SK-N-SH treated with all-trans-retinoic acid at 6 μM for 48 hours (cell line): ENCODE results near the gene THADA.

Source experiments
- ATAC-seq: fragments of 200-7000 bp; cut with Tn5 transposase; 3 replicates; pipeline ENCODE4 v1.9.1; 2020; ENCODE audit warnings: mild to moderate bottlenecking, moderate library complexity
- ARNTL ChIP-seq: fragments of 450-650 bp; formaldehyde crosslinking; IDR thresholded peaks from 2 replicates; pipeline ENCODE4 v1.5.0; 2020; ENCODE audit warnings: low read depth, mild to moderate bottlenecking, moderate library complexity, borderline replicate concordance
- BACH2 ChIP-seq: fragments of 250-450 bp; sonication (Bioruptor Pico); IDR thresholded peaks from 2 replicates; pipeline ENCODE4 v1.9.0; 2021; ENCODE audit warnings: mild to moderate bottlenecking, borderline replicate concordance
- CREB5 ChIP-seq: fragments of 250-450 bp; sonication (Bioruptor Pico); IDR thresholded peaks from 2 replicates; pipeline ENCODE4 v1.5.1; 2020; ENCODE audit warnings: low read depth, mild to moderate bottlenecking, moderate library complexity
- CSDC2 ChIP-seq: fragments of 250-450 bp; sonication (Bioruptor Pico); IDR thresholded peaks from 2 replicates; pipeline ENCODE4 v1.5.0; 2020; ENCODE audit warnings: mild to moderate bottlenecking, moderate library complexity
- CSRNP3 ChIP-seq: fragments of 250-450 bp; sonication (Bioruptor Pico); IDR thresholded peaks from 2 replicates; pipeline ENCODE4 v1.5.1; 2021; ENCODE audit warnings: mild to moderate bottlenecking, moderate library complexity
- GLIS3 ChIP-seq: fragments of 250-450 bp; sonication (Bioruptor Pico); IDR thresholded peaks from 2 replicates; pipeline ENCODE4 v1.5.0; 2020; ENCODE audit warnings: mild to moderate bottlenecking, moderate library complexity
- ISL1 ChIP-seq: fragments of 250-450 bp; sonication (Bioruptor Pico); IDR thresholded peaks from 2 replicates; pipeline ENCODE4 v2.1.2; 2022; ENCODE audit warnings: mild to moderate bottlenecking, moderate library complexity
- OSR1 ChIP-seq: fragments of 250-450 bp; sonication (Bioruptor Pico); IDR thresholded peaks from 2 replicates; pipeline ENCODE4 v1.8.0; 2022; ENCODE audit warnings: moderate library complexity, mild to moderate bottlenecking, inconsistent platforms
- PPARA ChIP-seq: fragments of 250-450 bp; sonication (Bioruptor Pico); IDR thresholded peaks from 2 replicates; pipeline ENCODE4 v1.5.0; 2020; ENCODE audit warnings: mild to moderate bottlenecking, borderline replicate concordance
- RARB ChIP-seq: fragments of 250-450 bp; sonication (Bioruptor Pico); IDR thresholded peaks from 2 replicates; pipeline ENCODE4 v1.8.0; 2021; ENCODE audit warnings: mild to moderate bottlenecking, moderate library complexity
- SNAI2 ChIP-seq: fragments of 250-450 bp; sonication (Bioruptor Pico); IDR thresholded peaks from 2 replicates; pipeline ENCODE4 v1.5.0; 2020; ENCODE audit warnings: mild to moderate bottlenecking, moderate library complexity
- TCF4 ChIP-seq: fragments of 250-450 bp; sonication (Bioruptor Pico); IDR thresholded peaks from 2 replicates; pipeline ENCODE4 v1.8.0; 2021; ENCODE audit warnings: mild to moderate bottlenecking, moderate library complexity, borderline replicate concordance
- TOX ChIP-seq: fragments of 250-450 bp; sonication (Bioruptor Pico); IDR thresholded peaks from 2 replicates; pipeline ENCODE4 v1.8.0; 2021; ENCODE audit warnings: mild to moderate bottlenecking, moderate library complexity, borderline replicate concordance
- TSHZ2 ChIP-seq: fragments of 250-450 bp; sonication (Bioruptor Pico); IDR thresholded peaks from 2 replicates; pipeline ENCODE4 v1.5.0; 2020; ENCODE audit warnings: mild to moderate bottlenecking, moderate library complexity
- ZC3H10 ChIP-seq: fragments of 250-450 bp; sonication (Bioruptor Pico); IDR thresholded peaks from 2 replicates; pipeline ENCODE4 v1.5.1; 2021; ENCODE audit warnings: mild to moderate bottlenecking, moderate library complexity
- ZFP3 ChIP-seq: fragments of 250-450 bp; sonication (Bioruptor Pico); IDR thresholded peaks from 2 replicates; pipeline ENCODE4 v1.5.0; 2020; ENCODE audit warnings: mild to moderate bottlenecking, moderate library complexity
- ZFP30 ChIP-seq: fragments of 450-650 bp; formaldehyde crosslinking; IDR thresholded peaks from 2 replicates; pipeline ENCODE4 v1.5.0; 2022; ENCODE audit warnings: mild to moderate bottlenecking, moderate library complexity
- ZNF565 ChIP-seq: fragments of 450-650 bp; formaldehyde crosslinking; conservative IDR thresholded peaks from 2 replicates; pipeline ENCODE4 v1.5.0; 2020; ENCODE audit warnings: low read depth, mild to moderate bottlenecking, moderate library complexity
- ZNF70 ChIP-seq: fragments of 450-650 bp; formaldehyde crosslinking; IDR thresholded peaks from 2 replicates; pipeline ENCODE4 v1.5.0; 2020; ENCODE audit warnings: mild to moderate bottlenecking, moderate library complexity
- ZNF8 ChIP-seq: fragments of 450-650 bp; formaldehyde crosslinking; IDR thresholded peaks from 2 replicates; pipeline ENCODE4 v1.5.0; 2020; ENCODE audit warnings: mild to moderate bottlenecking, moderate library complexity
- TF ChIP-seq, protein P1 (sequence below): fragments of 250-450 bp; sonication (Bioruptor Pico); IDR thresholded peaks from 2 replicates; pipeline ENCODE4 v1.8.0; 2020; ENCODE audit warnings: mild to moderate bottlenecking, moderate library complexity, borderline replicate concordance

Gene THADA

GRCh38 chr2:43444989-43445645 is 150.7 kb downstream of the THADA start:
- TF ChIP-seq ISL1 (CRISPR knock-in tag) = no peak
- no peak for TF ChIP-seq ZNF8
- TF ChIP-seq ZNF565 (CRISPR knock-in tag) = no peak
- TF ChIP-seq SNAI2 (CRISPR knock-in tag) = no peak
- no peak for TF ChIP-seq PPARA (CRISPR knock-in tag)
- TF ChIP-seq OSR1 (CRISPR knock-in tag) = no peak
- no peak for TF ChIP-seq TCF4
- no peak for TF ChIP-seq BACH2 (CRISPR knock-in tag)
- TF ChIP-seq, protein P1, sequence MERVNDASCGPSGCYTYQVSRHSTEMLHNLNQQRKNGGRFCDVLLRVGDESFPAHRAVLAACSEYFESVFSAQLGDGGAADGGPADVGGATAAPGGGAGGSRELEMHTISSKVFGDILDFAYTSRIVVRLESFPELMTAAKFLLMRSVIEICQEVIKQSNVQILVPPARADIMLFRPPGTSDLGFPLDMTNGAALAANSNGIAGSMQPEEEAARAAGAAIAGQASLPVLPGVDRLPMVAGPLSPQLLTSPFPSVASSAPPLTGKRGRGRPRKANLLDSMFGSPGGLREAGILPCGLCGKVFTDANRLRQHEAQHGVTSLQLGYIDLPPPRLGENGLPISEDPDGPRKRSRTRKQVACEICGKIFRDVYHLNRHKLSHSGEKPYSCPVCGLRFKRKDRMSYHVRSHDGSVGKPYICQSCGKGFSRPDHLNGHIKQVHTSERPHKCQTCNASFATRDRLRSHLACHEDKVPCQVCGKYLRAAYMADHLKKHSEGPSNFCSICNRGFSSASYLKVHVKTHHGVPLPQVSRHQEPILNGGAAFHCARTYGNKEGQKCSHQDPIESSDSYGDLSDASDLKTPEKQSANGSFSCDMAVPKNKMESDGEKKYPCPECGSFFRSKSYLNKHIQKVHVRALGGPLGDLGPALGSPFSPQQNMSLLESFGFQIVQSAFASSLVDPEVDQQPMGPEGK (CRISPR knock-in tag) = no peak
- no peak for TF ChIP-seq ZFP30 (CRISPR knock-in tag)
- no peak for TF ChIP-seq ZFP3 (CRISPR knock-in tag)
- TF ChIP-seq TSHZ2 (CRISPR knock-in tag) = no peak
- no peak for TF ChIP-seq ARNTL (CRISPR knock-in tag)
- TF ChIP-seq ZNF70 (CRISPR knock-in tag) = no peak
- no peak for TF ChIP-seq TOX
- TF ChIP-seq CREB5 (CRISPR knock-in tag) = no peak
- no peak for TF ChIP-seq CSRNP3 (CRISPR knock-in tag)
- TF ChIP-seq CSDC2 (CRISPR knock-in tag) = no peak
- no peak for TF ChIP-seq ZC3H10
- no peak for TF ChIP-seq GLIS3
- TF ChIP-seq, all 23 proteins: peak for 0
- ATAC-seq = no peak

DNA sequence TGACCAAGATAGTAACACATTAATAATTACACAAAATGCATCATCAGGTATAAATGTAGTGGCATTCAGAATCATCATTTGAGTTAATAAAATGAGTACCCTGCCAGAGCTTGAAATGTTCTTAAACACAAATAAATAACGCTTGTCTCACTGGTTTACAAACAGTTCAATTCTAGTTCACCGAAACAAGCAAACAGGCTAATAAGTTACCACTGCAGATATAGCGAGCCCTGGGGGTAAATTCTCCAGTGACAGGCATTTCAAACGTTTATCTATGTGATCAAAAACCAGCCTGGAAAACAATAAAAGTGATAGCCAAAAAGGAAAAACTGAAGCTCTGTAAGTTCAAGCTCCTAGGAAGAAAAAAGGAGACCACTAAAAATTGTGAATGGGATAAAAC is 152.6 kb downstream of the THADA start:
- TF ChIP-seq ZFP3 (CRISPR knock-in tag) = no peak
- TF ChIP-seq CSDC2 (CRISPR knock-in tag) = no peak
- no peak for TF ChIP-seq BACH2 (CRISPR knock-in tag)
- no peak for TF ChIP-seq ZC3H10
- no peak for TF ChIP-seq CREB5 (CRISPR knock-in tag)
- no peak for TF ChIP-seq ARNTL (CRISPR knock-in tag)
- TF ChIP-seq RARB (CRISPR knock-in tag) = no peak
- no peak for TF ChIP-seq SNAI2 (CRISPR knock-in tag)
- no peak for TF ChIP-seq PPARA (CRISPR knock-in tag)
- TF ChIP-seq ZNF8 = no peak
- no peak for TF ChIP-seq ISL1 (CRISPR knock-in tag)
- TF ChIP-seq, all 23 proteins: peak for 0
- no peak for ATAC-seq

GRCh38 chr2:43441195-43441594 is 154.6 kb downstream of the THADA start:
- ATAC-seq = no peak
- TF ChIP-seq BACH2 (CRISPR knock-in tag) = no peak
- TF ChIP-seq, protein P1 (CRISPR knock-in tag) = no peak
- TF ChIP-seq ZFP30 (CRISPR knock-in tag) = no peak
- no peak for TF ChIP-seq ARNTL (CRISPR knock-in tag)
- TF ChIP-seq ZFP3 (CRISPR knock-in tag) = no peak
- no peak for TF ChIP-seq ZNF70 (CRISPR knock-in tag)
- TF ChIP-seq TSHZ2 (CRISPR knock-in tag) = no peak
- no peak for TF ChIP-seq ZC3H10
- TF ChIP-seq CSDC2 (CRISPR knock-in tag) = no peak
- TF ChIP-seq TCF4 = no peak
